CD4-positive, alpha-beta T cell treated with Interleukin-12 subunit alpha and Interleukin-12 subunit beta, for 1 hour (primary cell): ENCODE results near the gene ABTB1.
"Not testable (repeated sequence)": the region's sequence is repeated elsewhere in the genome, so short reads cannot be mapped to it uniquely, and the experiment has no call there.

Experiments
- DNase-seq: peaks from one replicate; pipeline ENCODE4 v3.0.0-alpha.2; 2020

ABTB1 gene

DNA sequence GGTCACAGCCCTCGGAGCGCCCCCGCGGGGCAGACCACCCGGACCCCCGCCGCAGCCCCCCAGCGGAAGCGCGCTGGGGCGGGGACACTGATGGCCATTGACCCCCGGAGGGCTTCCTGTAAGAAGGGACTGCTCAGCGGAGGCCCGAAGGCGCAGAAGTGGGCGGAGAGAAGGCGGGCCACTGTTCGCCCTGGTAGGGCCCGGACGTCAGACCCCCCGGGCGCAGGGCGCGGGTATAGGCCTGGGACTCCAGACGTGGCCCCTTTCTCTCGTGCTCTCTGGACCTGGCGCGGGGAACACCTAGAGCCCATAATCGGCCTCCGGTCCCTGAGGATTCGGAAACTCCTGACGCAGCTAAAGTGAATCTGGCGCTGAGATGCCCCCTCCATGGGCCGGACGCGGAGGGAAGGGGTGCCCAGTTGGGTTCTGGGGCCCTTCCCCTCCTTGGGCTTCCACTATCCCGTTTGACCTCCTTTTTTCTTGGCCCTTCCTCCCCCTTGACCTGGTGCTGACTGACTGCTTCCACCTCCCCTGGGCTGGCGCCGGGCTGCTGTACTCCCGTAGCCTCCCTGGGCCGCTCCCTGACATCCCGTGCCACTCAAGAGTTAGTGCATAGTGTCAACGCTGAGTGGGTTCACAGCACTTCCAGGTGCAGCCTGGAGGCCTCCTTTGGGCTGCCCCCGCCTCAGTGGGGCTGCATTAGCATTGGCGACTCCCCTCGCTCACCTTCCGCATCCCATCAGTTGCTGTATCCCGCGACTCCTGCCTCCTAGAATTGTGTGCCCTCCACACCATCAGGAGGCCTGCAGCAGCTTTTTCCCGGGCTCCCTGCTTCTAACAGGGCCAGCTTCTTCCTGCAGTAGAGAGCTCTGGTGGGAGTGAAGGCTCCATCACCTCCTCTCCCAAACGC lies 694 bp downstream of the ABTB1 start:
- peak; percentile 59 for DNase-seq

DNA sequence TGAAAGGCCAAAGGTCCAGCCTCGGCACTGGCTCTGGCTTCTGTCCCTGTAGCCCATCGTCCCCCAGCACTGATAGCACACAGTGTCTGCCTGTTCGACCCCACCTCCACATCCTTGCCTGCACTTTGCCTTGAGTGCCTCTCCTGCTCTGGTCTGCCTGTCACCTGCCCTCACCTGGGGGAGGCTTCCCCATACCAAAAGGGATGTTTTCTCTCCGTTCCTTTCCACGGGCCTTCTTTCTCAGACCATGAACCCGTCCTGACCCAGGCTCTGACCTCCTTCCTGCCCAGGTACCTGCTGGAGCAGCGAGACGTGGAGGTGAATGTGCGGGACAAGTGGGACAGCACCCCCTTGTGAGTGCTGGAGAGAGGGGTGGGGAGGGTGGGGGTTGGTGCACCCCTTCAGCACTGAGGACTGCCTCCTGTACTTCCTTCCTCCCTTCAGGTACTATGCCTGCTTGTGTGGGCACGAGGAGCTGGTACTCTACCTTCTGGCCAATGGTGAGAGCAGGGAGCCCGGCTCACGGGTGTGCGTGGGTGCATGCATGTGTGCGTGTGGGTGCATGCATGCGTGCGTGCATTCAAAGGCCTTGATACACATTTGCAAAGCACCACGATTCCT lies 1.5 kb downstream of the ABTB1 start:
- peak; percentile 9 for DNase-seq

GRCh38 chr3:127674790-127675189 lies 2.0 kb downstream of the ABTB1 start:
- DNase-seq = no peak

GRCh38 chr3:127675651-127676391 lies 3.1 kb downstream of the ABTB1 start:
- DNase-seq = no peak

- DNase-seq = no peak
These were observed 3.7 kb downstream of the ABTB1 start for GRCh38 chr3:127676456-127676855.

DNA sequence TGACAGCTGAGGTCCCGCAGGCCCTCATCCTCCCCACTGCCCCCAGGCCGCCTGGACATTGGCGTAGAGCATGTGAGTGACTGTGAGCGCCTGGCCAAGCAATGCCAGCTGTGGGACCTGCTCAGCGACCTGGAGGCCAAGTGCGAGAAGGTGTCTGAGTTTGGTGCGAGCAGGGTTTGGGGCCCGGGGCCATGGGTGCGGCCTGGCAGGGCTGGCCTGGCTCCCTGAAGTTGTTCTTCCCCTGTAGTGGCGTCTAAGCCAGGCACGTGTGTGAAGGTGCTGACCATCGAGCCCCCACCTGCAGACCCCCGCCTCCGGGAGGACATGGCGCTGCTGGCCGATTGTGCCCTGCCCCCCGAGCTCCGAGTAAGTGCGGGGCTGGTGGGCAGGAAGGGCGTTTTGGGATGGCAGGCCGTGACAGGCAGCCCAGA lies 4.2 kb downstream of the ABTB1 start:
- DNase-seq = no peak

DNA sequence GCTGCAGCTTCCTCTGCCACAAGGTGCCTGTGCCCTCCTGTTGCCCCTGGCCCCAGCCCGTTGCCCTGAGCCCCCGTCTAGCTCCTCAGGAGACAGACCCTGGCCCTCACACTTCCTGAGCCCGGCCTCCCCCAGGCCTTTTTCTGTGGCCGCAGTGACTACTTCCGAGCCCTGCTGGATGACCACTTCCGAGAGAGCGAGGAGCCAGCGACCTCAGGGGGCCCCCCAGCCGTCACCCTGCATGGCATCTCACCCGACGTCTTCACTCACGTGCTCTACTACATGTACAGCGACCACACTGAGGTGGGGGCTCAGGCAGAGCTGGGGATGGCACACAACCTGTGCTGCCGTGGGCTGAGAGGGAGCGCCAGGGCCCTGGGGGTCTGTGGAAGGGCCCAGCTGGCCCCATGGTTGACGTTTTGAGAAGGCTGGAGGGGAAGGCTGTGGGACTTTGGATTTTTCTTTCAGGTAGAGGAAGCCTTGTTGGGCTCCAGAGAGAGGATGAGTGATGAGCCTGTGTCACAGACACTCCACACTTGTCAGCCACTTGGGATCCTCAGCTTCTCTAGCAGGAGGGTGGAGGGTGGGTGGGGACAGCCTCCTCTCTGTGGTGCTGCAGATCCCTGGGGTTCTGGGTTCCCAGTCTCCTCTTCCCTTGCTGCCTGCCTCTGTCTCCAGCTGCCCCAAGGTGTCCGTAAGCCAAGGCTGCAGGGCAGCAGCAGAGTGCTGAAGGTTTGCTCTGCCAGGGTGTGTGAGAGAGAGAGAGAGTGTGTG lies 5.0 kb downstream of the ABTB1 start:
- no peak for DNase-seq

- DNase-seq = no peak
These were observed 5.5 kb downstream of the ABTB1 start for GRCh38 chr3:127678315-127678599.

- DNase-seq = no peak
These were observed 6.1 kb downstream of the ABTB1 start for GRCh38 chr3:127678611-127679533.

DNA sequence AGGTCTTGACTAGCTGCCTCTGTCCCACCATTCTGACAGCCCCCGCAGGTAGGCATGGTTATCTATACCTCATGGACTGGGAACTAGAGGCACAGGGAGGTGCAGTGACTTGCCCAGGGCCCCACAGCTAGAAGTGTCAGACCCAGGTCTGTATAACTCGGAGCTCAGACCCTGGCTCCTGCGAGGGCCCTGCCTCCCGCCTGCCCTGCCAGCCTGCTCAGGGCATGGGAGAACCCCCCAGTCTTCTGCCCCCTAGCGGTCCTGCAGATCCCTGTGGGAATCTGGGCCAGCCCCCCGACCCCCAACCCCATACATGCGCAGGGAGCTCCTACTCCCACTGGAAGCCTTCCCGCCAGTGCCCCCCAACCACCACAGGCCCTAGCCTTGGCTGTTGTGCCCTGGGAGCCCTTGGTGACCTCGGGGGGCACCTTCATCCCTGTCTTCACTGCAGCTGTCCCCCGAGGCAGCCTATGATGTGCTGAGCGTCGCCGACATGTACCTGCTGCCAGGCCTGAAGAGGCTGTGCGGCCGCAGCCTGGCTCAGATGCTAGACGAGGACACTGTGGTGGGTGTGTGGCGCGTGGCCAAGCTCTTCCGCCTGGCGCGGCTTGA lies 6.9 kb downstream of the ABTB1 start:
- no peak for DNase-seq

DNA sequence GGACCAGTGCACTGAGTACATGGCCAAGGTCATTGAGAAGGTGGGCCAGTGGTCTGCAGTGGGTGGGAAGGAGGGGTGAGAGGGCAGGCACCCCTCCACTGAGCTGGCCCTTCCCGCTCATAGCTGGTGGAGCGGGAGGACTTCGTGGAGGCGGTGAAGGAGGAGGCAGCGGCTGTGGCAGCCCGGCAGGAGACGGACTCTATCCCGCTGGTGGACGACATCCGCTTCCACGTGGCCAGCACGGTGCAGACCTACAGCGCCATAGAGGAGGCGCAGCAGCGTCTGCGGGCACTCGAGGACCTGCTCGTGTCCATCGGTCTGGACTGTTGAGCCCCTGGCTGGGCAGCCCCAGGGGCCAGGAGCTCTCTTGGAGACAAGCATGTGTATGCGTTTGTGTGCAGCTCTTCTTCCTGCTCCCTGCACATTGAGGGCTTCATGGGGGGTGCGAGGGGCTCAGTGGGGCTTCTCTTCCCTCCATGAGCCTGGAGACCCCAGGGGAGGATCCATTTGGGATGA lies 7.5 kb downstream of the ABTB1 start:
- DNase-seq = no peak

DNA sequence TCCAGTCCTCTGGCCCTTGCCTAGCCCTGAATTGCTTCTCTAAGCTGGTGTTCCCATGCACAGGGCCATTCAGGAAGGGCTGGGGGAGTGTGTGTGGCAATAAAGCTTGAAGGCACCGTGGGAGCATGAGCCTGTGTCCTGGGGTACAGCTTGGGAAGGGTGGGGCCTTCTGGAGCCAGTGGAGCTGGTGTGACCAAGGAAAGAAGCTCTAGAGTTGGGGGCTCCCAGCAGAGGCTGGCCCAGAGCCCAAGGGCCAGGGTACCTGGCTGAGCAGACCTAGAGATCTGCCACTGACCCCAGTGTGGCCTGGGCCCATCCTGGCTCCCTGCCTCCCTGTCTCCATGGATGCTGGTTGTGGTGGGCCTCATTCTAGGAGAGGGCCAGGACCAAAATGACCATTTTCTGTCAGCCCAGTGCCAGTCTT lies 8.1 kb downstream of the ABTB1 start:
- no peak for DNase-seq

DNA sequence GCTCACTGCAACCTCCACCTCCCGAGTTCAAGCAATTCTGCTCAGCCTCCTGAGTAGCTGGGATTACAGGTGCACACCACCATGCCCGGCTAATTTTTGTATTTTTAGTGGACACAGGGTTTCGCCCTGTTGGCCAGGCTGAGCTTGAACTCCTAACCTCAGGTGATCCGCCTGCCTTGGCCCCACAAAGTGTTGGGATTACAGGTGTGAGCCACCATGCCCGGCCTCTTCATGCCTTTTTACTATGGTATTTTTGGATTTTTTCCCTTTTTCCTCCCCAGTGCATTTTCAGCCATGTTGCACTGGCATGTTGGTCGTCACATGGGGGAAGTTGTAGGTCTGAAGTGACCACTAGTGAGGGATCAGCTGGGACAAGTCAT lies 9.4 kb downstream of the ABTB1 start:
- not testable (repeated sequence) for DNase-seq

DNA sequence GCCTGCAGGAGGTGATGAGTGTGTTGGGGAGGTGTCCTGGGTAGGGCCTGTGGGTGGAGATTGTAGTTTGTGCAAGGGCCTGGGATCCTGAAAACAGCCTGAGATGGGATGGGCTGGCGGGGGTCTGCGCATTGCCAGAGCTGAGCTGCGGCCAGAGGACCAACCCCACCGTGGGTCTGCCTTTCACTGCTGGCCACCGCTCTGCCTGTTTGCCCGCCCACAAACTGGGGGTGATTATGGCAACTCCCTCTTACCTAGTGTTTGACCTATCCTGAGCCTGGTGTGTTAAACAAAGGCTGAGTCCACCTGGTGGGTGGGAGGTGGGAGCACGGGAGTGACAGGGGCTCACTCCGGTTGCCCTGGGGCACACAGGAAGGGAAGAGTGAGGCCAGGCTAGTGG lies 9.8 kb downstream of the ABTB1 start:
- no peak for DNase-seq

- DNase-seq = no peak
These were observed 12.3 kb downstream of the ABTB1 start for GRCh38 chr3:127684871-127685707.

- DNase-seq = no peak
These were observed 13.2 kb downstream of the ABTB1 start for GRCh38 chr3:127685708-127686511.

GRCh38 chr3:127686512-127686894 lies 13.8 kb downstream of the ABTB1 start:
- DNase-seq = no peak

GRCh38 chr3:127687228-127687737 lies 14.5 kb downstream of the ABTB1 start:
- no peak for DNase-seq

DNA sequence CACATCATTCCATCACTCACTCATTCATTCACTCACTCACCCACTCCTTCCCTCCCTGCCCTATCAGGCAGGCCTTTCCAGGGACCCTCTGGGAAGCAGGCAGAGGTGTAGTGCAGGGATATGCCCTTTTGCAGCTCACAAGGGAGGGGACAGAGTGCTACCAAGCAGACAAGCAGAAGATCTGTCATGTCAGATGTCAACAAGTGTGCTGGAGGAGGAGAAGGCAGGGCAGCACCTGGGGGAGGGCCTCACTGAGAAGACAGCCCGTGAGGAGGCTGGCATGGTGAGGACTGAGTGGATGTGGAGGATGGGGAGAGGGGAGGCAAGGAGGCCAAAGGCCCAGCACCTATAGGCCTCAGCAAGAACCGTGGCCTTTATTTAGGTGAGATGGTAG lies 15.3 kb downstream of the ABTB1 start:
- no peak for DNase-seq
